ENCODE data around the gene KRTAP2-3.

The KRTAP2-3 gene

GRCh38 chr17:41029633-41030245, 30.2 kb downstream of the KRTAP2-3 start, which contains the start of gene KRTAP1-4:
TSS of gene KRTAP1-4 (minus strand) at chr17:41030195. CDS start at chr17:41030078, 117 bp downstream.
- DNase-seq (ENCODE audit: low read depth in 2 of 2) = no peak

GRCh38 chr17:41026715-41027471, 33.0 kb downstream of the KRTAP2-3 start, which contains the start of gene KRTAP1-5:
TSS of gene KRTAP1-5 (minus strand) at chr17:41027208. CDS start at chr17:41027155, 53 bp downstream.
- DNase-seq (ENCODE audit: low read depth in 2 of 2) = no peak

GRCh38 chr17:41024697-41025096, 35.2 kb downstream of the KRTAP2-3 start:
- no peak for DNase-seq (ENCODE audit: low read depth in 2 of 2)

GRCh38 chr17:41020336-41020735, 39.6 kb downstream of the KRTAP2-3 start:
- DNase-seq (ENCODE audit: low read depth in 2 of 2) = no peak

DNA sequence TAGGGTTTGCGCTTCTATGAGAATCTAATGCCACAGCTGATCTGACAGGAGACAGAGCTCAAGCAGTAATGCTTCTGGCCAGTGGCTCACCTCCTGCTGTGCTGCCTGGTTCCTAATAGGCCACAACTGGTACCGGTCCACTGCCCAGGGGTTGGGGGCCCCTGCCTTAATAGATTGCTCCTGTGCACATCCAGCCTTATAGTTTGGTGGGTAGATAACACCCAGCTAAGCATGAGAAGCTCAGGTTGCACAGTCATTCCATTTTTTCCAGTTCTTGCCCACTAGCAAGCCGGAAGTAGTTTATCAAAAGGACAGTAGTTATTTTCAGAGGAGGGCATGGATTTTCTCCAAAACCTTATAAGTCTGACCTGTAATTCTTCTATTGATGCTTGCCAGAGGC, 40.5 kb downstream of the KRTAP2-3 start:
- no peak for DNase-seq (ENCODE audit: low read depth in 2 of 2)

DNA sequence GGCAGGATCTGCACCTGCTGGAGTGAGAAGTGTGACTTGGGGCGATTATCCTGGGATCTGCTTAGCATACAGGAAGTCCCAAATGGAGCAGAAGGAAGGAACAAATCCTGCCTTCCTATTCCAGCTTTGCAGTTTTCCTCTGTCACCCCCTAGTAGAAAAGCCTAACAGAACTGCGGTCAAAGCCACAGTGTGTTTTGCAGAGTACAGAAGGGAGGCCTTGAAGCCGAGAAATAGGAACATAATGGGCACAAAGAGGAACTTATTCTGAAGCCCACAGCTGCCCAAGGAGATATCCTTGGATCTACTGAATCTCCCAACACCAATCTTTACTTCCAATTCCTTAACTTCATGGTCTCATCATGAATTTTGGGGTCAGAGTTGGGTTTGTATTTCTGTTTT, 41.4 kb downstream of the KRTAP2-3 start:
- no peak for DNase-seq (ENCODE audit: low read depth in 2 of 2)

GRCh38 chr17:41016578-41017215, 43.2 kb downstream of the KRTAP2-3 start:
- no peak for DNase-seq (ENCODE audit: low read depth in 2 of 2)

DNA sequence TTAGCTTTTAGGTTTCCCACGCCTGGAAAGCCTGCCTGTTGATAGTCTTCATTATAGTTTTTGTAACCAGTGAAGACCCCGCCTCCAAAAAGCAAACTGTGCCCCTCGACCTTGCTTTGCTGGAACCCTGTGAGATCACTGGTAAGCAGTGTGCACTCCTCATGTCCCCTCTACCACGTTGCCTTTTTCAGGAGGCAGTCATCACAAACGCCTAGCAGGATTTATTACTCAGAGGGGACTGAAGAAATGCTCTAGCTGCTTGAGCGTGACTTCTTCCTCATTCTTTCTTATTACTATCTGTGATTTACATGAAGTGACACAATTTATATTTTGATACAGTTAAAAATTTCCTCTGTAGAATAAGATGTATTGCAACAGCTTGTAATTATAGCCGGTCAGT, 44.5 kb downstream of the KRTAP2-3 start:
- no peak for DNase-seq (ENCODE audit: low read depth in 2 of 2)

GRCh38 chr17:41013606-41014005, 46.3 kb downstream of the KRTAP2-3 start:
- no peak for DNase-seq (ENCODE audit: low read depth in 2 of 2)

DNA sequence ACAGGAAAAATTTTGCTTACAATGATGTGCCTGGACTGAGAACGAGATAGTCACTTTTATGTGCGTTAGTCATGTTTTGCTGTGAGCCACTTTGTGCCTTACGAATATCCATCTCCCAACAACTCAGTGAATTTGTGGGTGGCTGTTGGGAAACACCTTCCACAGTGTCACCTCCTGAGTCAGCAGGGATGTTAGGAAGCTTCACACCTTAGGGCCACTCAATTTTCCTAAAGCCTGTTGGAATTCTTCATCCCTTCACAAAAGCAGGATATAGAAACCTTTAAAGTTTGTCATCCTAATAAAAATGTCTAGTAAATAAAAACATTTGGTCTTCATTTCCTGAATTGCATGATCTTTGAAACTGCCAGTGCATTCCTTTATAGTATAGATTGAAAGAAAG, 46.7 kb downstream of the KRTAP2-3 start:
- DNase-seq (ENCODE audit: low read depth in 2 of 2) = no peak

- no peak for DNase-seq (ENCODE audit: low read depth in 2 of 2)
Observed at GRCh38 chr17:41012326-41013120, 47.4 kb downstream of the KRTAP2-3 start.

DNA sequence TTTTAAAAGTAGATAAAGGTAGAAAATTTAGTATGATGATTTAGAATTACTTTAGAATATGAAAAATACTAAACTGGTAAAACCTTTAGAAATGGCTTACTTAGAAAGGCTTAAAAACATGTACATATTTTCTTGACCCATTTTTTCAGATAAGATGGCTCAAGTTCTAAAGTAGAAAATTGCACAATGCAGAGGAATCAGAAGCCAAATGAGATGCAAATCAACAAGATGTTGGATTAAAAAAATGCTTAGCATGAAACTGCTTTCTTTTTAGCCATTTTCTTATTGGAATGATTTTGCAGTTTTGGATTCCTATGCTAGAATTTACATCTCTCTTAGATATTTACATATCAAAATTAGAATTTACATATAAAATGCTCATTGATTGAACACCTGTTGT, 49.5 kb downstream of the KRTAP2-3 start:
- DNase-seq (ENCODE audit: low read depth in 2 of 2) = no peak

DNA sequence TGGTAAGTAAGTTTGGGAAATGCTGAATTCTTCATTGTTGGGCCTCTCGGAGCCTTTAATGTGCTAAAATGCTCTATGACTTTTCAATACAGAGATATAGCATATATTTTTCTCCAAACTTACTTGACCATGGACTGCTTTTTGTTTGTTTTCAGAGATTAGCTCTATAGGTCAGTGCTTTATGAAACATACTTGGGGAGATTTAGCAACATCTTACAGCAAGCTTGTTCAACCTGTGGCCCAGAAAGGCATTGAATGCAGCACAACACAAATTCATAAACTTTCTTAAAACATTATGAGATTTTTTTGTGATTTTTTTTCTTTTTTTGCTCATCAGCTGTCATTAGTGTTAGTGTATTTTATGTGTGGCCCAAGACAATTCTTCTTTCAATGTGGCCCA, 50.0 kb downstream of the KRTAP2-3 start:
- no peak for DNase-seq (ENCODE audit: low read depth in 2 of 2)

DNA sequence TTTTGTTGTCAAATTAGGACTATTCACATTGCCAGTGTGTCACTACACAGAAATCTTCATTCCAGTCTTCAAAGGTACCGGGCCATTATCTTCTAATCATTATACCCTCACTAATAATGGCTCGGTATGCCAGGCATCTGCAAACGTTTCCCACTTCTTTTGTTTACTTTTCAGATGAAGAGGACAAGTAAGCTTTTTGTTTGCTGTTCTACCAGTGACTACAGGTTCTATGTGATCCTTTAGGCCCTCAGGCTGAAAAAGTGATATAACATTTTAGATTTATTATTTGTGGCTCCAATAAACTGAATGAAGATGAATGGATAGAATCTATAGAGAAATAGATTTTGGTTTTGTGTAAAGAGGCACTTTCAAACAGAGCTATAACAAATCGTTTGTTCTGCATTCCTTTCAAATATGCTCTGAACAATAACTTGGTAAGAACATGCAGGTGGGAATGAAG, 50.6 kb downstream of the KRTAP2-3 start:
- no peak for DNase-seq (ENCODE audit: low read depth in 2 of 2)

Data from stimulated activated CD8-positive, alpha-beta memory T cell treated with anti-CD3 and anti-CD28 coated beads, Interleukin-2, amount 100 ng/mL, for 48 hours (primary cell).